ENCODE results near the gene NANOGP8.
"Not testable (repeated sequence)": the region's sequence is repeated elsewhere in the genome, so short reads cannot be mapped to it uniquely, and the experiment has no call there.

The NANOGP8 gene

DNA sequence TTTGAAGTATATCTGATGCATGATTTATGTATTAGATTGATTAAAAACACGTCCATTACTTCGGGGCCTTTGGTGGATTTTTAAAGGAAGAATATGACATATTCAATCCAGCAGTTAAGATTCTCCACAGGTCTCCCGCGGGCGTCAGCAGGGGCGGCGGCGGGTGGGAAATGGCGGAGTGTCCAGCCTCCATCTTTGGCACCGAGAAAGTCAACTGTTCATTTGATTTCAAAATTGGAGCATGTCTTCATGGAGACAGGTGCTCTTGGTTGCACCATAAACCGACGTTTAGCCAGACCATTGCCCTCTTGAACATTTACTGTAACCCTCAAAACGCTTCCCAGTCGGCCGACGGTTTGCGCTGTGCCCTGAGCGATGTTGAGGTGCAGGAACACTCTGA, 7.2 kb upstream of the NANOGP8 start:
- DNase-seq: no peak

DNA sequence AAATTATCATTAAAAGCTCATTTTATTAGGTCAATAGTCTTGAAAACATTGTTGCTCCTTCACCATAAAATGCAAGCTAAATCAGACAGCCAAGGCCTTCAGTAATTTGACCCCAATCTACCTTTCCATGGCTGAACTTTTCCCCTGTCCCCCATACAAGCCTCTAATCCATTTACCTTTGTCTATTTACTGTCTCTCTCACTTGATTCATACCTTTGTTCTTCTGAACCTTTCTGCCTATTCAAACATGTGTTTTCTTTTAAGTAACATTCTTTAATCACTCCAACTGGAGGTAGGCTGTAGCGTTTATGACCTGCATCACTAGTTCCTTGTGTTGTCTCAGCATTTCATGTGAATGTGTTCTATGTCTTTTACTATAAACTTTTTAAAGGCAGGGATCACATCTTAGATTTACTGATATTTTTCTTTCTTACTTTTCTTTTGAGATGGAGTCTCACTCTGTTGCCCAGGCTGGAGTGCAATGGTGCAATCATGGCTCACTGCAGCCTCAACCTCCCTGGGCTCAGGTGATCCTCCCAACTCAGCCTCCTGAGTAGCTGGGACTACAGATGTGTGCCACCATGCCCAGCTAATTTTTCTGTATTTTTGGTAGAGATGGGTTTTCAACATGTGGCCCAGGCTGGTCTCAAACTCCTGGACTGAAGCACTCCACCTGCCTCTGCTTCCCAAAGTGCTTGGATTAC, 5.2 kb upstream of the NANOGP8 start:
- no peak for DNase-seq

DNA sequence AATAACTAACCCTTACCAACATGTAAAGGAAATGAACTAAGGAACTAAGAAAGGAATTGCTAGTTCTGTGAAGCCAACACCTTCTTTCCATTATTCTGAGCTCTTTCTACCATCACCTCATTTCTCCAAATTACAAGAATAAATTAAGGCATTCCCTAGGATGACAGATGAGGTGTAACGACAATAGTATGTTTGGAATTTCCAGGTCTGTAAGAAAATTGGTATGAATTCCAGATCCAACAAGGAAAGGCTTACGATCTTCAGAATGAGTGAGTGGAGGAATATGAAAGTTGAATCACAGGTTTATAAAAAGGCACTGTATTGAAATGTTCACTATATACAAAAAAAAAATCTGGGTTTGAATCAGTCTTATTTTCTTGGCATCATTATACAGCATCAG, 4.5 kb upstream of the NANOGP8 start:
- DNase-seq: no peak

DNA sequence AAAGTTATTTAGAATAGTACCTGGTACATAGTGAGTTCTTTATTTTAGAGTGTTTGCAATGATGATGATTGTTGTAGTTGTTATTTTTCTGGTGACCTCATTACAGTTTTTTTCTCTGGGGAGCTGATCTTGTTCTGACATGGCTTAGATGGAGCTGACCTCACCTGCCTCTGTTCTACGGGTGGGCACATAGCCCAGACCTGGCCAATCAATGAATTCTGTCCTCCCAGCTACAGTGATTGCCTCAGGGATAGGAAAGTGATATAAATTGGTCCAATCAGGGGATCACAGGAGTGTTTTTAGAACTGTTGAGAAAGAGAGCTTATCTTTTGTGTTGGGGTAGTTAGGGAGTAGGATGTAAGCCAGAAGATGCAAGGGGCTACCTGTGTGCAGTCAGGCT, 3.2 kb upstream of the NANOGP8 start:
- no peak for DNase-seq

DNA sequence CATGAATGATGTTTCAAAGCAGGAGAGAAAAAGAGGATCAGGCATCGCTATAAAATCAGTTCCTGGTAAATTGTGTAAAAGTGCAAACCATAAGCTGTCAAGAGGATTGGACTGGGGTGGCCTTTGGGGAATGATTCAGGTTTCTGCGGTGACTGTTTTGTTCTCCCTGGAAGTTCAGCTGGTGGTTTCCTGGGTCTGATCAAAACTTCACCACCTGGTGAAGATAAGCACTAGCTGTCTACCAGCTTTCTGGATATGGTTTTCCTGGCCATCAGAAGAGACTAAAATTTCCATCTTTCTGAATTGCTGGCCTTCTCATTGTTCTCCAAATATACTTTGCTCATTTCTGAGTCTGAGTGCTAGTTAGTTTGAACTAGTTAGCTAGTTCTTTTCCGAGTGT, 2.7 kb upstream of the NANOGP8 start:
- DNase-seq: no peak

DNA sequence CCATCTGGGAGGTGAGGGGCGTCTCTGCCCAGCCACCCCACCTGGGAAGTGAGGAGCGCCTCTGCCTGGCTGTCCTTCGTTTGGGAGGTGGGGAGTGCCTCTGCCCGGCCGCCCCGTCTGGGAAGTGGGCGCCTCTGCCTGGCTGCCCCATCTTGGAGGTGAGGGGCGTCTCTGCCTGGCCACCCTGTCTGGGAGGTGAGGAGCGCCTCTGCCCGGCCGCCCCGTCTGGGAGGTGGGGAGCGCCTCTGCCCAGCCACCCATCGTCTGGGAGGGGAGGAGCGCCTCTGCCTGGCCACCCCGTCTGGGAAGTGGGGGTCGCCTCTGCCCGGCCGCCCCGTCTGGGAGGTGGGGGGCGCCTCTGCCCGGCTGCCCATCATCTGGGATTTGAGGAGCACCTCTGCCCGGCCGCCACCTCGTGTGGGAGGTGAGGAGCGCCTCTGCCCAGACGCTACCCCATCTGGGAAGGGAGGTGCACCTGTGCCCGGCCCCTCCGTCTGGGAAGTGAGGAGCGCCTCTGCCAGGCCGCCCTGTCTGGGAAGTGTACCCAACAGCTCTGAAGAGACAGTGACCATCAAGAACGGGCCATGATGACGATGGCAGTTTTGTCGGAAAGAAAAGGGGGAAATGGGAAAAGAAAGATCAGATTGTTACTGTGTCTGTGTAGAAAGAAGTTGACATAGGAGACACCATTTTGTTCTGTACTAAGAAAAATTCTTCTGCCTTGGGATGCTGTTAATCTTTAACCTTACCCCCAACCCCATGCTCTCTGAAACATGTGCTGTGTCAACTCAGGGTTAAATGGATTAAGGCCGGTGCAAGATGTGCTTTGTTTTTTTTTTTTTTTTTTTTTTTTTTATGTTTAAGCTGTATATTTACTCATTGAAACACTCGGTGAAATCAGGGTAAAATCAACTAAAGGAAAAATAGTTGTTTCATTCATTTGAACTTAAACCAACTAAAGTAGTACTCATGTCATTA, 2.4 kb downstream of the NANOGP8 start:
- not testable (repeated sequence) for DNase-seq

DNA sequence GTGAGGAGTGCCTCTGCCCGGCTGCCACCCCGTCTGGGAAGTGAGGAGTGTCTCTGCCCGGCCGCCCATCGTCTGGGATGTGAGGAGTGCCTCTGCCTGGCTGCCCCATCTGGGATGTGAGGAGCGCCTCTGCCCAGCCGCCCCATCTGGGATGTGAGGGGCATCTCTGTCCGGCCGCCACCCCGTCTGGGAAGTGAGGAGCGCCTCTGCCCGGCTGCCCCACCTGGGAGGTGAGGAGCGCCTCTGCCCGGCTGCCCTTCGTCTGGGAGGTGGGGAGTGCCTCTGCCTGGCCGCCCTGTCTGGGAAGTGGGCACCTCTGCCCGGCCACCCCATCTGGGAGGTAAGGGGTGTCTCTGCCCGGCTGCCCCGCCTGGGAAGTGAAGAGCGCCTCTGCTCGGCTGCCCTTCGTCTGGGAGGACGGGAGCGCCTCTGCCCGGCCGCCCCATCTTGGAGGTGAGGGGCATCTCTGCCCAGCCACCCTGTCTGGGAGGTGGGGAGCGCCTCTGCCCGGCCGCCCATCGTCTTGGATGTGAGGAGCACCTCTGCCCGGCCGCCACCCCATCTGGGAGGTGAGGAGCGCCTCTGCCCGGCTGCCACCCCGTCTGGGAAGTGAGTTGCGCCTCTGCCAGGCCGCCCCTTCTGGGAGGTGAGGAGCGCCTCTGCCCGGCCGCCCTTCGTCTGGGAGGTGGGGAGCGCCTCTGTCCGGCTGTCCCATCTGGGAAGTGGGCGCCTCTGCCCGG, 3.3 kb downstream of the NANOGP8 start:
- DNase-seq: not testable (repeated sequence)

DNA sequence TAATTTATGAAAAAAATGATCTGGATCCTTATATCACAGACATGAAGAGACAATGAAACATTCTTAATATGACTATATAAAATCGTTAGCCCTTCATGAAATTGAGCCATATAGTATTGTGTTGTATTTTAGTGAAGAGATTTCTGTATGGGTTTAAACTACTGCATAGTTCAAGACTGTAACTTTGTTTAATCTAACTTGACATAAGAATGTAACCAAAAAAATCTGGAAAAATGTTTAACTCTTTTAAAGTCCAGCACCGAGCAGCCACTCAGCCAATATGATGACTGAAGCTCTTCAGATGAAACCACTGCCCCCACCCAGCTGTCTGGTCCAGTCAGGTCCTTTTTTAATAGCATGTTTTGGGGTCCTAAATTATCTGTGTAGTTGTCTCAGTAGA, 4.9 kb downstream of the NANOGP8 start:
- no peak for DNase-seq

DNA sequence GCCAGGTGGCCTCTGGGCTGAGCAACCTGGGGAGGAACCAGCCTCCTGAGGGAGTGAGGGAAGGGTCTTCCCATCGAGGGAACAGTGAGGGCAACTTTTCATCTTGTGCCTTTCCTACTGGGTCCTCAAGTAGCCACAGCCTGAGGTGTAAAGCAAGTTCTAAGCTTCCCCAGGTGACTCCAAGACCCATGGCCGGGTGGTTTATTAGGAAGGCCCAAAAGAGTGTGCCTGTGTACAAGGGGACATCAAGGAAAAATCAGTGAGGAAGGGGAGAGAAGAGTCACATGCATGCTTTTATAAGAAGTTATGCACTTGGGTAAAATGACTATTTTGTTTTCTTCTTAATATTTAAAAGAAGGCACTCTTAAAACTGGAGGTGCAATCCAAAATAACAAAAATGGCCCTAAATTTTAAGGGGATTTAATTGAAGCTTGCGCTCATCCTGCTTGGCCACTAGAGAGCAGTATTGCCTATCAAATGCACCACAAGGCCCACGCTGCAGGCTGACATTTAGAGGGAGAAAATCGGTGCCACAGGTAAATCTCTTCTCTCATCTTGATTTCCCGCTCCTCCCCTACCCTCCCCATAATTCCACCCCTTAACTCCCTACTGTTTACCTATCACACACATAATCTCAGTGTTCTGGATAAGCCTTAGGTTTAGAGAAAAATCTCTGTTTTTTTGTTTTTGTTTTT, 6.7 kb downstream of the NANOGP8 start:
- DNase-seq: peak; percentile 15

DNA sequence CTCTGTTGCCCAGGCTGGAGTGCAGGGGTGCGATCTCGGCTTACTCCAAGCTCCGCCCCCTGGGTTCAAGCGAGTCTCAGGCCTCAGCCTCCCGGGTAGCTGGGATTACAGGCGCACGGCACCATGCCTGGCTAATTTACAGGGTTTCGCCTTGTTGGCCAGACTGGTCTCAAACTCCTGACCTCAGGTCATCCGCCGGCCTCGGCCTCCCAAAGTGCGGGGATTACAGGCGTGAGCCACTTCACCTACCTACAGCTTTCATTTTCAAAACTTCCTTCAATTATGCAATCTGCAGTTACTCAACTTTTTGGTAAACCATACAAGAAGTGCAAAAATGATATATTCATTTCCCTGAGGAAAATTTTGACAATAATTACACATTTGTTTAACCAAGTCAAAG, 14.0 kb downstream of the NANOGP8 start:
- no peak for DNase-seq

DNA sequence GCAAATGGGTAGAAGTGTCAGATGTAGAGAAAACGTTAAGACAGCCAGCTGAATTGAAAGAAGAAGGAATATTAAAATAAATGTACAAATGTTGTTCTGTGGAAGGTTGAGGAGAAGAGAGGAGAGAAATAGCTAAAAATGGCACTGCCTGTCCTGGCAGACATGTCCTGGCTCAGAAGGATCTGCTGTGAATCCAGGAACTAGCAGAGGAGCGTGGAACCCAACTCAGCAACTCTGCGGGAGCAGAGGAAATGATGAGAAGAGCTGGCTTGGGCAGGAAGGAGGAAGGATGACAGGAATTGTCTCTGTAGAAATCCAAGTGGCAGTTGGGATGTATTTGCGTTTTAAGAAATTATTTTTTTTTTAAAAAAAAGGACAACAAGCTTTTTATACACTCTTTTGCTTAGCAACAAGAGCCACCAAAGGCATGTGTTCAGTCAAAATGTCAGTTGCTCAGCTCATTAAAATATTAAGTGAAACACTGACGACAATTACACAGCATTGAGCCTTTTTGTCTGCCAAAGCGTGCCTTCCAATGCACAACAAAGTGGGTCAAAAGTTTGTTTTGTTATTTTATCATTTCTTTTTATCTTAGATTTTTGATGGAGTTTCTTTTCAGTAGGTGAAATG, 16.1 kb downstream of the NANOGP8 start:
- no peak for DNase-seq

DNA sequence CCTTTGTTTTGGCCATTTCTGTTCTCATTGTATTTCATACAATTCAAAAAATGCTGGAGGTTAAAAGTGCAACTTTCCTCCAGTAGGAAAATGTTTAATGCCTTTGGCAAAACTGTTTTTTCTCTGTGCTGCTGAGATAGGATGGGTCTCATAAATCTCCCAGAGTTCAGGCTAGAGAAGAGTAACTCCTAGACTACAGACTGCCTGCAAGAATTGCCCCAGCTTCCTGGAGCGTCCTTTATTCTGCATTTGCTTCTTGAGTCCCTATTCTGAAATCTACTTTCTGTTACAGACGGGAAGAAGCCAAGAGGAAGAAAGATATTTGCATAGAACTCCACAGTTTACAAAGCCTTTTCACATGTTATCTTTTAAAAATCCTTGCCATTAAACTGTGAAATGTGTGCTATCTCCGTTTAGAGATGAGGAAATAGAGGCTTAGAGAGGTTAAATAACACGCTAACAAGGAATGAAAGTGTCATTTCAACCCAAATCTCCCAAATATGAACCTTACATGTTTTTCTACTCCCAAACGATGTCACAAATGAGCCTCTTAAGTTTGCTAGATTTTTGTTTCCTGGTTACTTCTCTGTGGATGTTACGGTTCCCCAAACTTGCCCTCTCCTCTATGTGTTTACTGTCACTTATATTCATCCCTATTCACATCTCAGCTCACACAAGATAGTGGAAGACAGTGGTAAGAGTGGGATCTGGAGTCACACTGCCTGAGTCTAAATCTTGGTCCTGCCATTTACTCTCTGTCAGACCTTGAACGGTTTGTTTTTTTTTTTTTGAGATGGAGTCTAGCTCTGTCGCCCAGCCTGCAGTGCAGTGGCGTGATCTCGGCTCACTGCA, 17.4 kb downstream of the NANOGP8 start:
- no peak for DNase-seq

DNA sequence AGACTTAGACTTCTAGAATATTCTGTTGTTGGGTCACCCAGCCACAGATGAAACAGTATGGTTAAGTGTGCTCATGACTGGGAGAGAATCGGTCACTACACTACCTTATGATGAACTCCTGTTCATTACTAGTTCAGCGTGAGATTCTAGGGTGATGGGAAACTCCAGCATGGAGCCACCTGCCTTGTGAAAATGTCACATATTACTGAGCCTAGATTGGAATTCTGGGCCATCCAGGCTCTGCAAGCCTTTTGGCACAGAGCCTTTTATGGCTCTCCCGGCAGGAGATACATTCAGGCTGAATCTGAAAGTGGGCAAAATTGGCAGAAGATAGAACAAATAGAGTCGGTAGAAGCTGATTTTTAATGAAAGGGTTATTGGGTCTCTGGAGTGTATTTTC, 19.0 kb downstream of the NANOGP8 start:
- DNase-seq: no peak

DNA sequence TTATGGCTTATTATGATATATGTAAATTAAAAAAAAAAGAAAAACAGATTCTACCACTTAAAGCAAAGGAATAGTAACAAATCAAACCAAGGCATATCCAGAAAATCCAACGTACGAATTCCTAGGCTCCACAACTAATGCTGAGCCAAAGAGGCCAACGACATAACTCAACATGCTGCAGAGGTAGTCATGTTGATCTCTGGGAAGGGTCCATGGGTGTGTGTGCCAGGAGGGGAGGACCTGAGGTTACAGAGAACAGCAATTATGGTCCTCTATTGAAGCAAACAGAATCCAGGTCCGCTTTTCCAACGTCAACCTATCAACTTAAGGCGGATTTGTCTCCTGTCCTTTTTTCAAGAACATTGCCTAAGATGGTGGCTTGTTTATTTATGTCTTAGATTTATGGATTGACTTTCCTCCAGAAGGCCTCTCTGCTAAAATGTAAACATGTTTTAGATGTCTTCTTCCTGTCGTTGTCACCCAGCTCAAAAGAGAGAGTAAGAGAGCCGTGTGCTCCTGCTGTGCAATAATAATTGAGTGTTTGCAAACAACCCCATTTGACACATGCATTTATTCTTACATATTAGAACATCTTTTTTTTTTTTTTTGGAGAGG, 20.4 kb downstream of the NANOGP8 start:
- no peak for DNase-seq

DNA sequence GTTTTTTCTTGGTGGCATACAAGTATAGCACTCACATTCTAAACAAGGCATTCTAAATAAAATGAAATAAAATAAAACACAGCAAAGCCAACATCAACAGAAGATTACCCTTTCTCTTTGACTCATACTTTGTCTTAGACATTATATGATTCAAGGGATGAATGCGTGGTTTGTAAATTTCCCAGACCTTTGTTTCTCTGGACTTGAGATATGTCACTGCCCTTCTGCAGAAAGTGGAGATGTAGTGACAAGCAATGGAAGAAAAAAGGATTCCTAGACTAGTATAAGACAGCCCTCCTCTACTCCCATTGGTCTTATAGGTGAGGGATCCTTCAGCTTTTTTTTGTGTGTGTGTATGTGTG, 22.4 kb downstream of the NANOGP8 start:
- no peak for DNase-seq

DNA sequence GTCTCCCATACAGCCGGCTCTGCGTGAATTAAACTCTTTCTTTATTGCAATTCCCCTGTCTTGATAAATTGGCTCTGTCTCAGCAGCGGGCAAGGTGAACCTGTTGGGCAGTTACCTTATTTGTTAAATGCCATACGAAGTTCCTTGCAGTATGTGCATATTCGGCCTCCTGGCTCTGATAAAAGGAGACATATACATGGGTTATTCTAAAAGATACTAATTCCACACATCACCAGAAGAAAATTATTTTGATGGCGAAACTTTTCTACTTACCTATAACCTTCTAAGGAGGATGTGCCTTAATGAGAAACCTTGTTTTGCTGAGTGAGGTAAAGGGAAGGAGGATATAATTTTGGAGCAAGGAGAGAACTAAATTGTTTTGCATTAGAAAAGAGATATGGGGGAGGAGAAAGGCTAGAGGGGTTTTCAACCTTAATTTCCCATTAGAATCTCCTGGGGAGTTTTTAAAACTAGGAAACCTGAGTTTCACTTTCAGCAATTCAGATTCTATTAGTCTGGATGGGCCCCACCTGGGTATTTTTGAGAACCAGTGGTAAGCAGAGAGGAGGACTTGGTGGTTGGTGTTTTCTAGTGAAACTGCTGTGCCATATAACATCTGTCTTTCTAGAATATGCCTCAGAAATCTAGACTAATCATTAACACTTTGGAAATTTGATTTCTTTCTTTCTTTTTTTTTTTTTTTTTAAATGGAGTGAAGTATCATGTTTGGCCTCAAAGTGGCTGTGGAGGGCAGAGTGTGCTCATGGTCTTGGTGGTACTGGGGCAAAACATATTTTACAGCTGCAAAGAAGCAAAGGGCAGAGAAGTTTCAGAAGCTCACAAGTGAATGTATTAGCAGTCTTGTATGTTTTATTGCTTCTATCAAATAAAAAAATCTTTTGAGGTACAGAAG, 23.0 kb downstream of the NANOGP8 start:
- no peak for DNase-seq

DNA sequence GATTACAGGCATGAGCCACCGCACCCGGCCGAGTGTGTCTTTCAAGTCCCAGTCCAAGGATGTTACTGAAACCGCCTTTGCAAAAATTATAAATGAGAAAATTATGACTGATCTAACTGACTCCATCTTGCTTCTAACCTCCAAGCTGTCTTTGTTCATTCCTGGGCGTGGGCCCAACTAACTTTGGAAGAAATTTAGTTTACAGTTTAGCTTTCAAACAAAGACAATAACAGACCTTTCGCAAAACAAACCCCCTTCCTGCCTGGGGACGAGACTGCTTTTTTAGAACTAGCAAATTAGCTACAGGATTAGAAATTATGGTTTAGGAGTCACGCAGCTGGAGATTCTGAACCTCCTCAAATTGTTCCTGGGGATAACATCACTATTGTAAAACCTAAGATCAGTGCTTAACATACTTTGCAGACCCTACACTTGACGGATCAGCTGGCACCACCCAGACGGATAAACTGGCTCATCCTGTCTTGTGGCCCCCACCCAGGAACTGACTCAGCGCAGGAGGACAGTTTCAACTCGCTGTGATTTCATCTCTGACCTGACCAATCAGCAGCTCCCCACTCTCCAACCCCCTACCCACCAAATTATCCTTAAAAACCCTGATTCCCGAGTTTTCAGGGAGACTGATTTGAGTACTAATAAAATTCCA, 23.8 kb downstream of the NANOGP8 start:
- no peak for DNase-seq

DNA sequence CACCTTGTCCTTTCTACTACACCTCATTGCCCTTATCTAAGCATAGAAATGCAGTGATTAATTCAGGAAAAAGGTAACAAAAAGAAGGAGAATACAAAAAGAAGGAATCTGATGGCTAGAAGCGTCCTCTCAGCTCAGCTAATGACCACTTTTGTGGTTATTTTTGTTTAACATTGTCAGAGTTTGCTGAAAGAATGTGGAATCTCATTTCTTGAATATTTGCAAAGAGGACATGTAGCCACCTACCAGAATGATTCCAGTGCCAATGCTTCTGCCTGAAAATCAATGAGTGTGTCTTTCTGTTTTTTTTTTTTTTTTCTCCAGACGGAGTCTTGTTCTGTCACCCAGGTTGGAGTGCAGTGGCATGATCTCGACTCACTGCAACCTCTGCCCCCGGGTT, 24.5 kb downstream of the NANOGP8 start:
- DNase-seq: no peak

DNA sequence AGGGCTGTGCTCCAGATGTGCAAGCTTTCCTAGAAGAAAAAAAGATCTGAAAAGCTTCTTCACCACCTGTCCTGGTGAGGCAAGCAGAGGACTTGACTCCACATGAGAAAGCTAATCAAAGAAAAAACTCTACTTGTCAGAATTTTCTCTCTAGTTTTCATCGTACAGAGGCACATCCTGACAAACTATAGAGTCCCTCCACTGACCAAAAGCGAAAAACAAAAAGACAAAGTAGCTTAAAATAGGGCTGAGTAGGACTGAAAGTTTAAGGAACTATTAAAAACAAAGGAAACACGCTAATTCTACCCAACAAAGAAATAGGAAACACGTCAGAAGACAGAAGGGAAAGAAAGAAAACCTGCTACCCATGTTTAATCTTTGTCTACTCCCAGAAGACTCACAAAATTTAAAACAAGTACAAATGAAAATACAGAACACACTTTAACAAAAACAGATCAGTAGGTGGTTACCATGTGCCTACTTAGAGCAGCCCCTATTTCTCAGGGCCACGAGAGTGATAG, 26.5 kb downstream of the NANOGP8 start:
- DNase-seq: no peak
